ENCODE measurements around the gene AGMO. TPM values are rescaled to one million over a fixed set of nuclear protein-coding genes. Genes with fewer than 3 reads are reported as not detected.

AGMO gene
- 0.11 TPM in 1 of 2 replicates, not detected in the other for total RNA-seq (2014; rRNA removed)
- percentile 15 among the genes with signal in this experiment for Bru-seq, nascent RNA
- percentile 10 among the genes with signal in this experiment for BruChase-seq, experiment 1, labeled RNA remaining after a 6-hour chase
- BruChase-seq, experiment 2, labeled RNA remaining after a 2-hour chase, result percentile 24 among the genes with signal in this experiment
- long read RNA-seq, result 0 reads

- ChIA-PET POLR2A (ENCODE audit: unreplicated experiment) (no interaction called here), CTCF (interaction anchor here (0.6 to 1.5 kb wide), 2 partner anchors 159 to 1417 kb away, joined by 3 to 5 read pairs; no protein-coding TSS in a partner anchor)
- H3K9me2 ChIP-seq (replicated peaks; ENCODE audit: low read length), result no peaks in the 10 kb centered on the region
- intact Hi-C loops (cut with micrococcal nuclease), result no loop called here
- no peaks in the 10 kb centered on the region for H3K4me1 ChIP-seq (ENCODE audit: insufficient read depth, low read length)
- peak; percentile 32 for DNase-seq
- no peak within 1 kb of the TSS for H3K27ac ChIP-seq (ENCODE audit: low read length)
- no peaks in the 10 kb centered on the region for H3K9me3 ChIP-seq (ENCODE audit: low read length)
- H3K4me3 ChIP-seq (ENCODE audit: low read length), result no peak within 1 kb of the TSS
- H3K36me3 ChIP-seq (ENCODE audit: low read depth, low read length), result no peaks in the 10 kb centered on the region
- no TSS peak for BruUV-seq (replicated peaks)
- TF ChIP-seq CTCF (conservative IDR thresholded peaks at IDR 0.05; ENCODE audit: low read depth, low read length), result no peak
- TF ChIP-seq EZH2 (IDR thresholded peaks at IDR 0.05; ENCODE audit: low read length, unreplicated experiment), result no peak
- no peak for TF ChIP-seq EZH2phosphoT487 (IDR thresholded peaks at IDR 0.05; ENCODE audit: borderline replicate concordance, low read length)
- H3K27me3 ChIP-seq (ENCODE audit: low read length), result no peaks in the 10 kb centered on the region
- no peaks in the 10 kb centered on the region for H4K20me1 ChIP-seq (ENCODE audit: low read length)
- H3K9ac ChIP-seq (ENCODE audit: low read length), result no peak within 1 kb of the TSS
- H3K79me2 ChIP-seq (ENCODE audit: low read length), result no peaks in the 10 kb centered on the region
- H2AFZ ChIP-seq (ENCODE audit: low read length), result no peak within 1 kb of the TSS
- no peaks in the 10 kb centered on the region for H3F3A ChIP-seq (ENCODE audit: low read length, unreplicated experiment)
- no peak within 1 kb of the TSS for H3K4me2 ChIP-seq (ENCODE audit: low read length)
- peak; percentile 62 for ATAC-seq
These were observed at the start of gene AGMO for GRCh38 chr7:15561835-15562234. Gene AGMO, minus strand, starts transcription at chr7:15562015.

GRCh38 chr7:15610503-15610902, 48.7 kb upstream of the AGMO start:
- no peak for TF ChIP-seq EZH2 (IDR thresholded peaks at IDR 0.05; ENCODE audit: low read length, unreplicated experiment)
- no peak for TF ChIP-seq EZH2phosphoT487 (IDR thresholded peaks at IDR 0.05; ENCODE audit: borderline replicate concordance, low read length)
- no peak for TF ChIP-seq CTCF (conservative IDR thresholded peaks at IDR 0.05; ENCODE audit: low read depth, low read length)
- BruUV-seq (replicated peaks), result no TSS peak
- no peak overlapping the region for H3K27ac ChIP-seq (ENCODE audit: low read length)
- no peaks in the 10 kb centered on the region for H3K9me2 ChIP-seq (replicated peaks; ENCODE audit: low read length)
- no peaks in the 10 kb centered on the region for H3K4me1 ChIP-seq (ENCODE audit: insufficient read depth, low read length)
- H4K20me1 ChIP-seq (ENCODE audit: low read length), result no peaks in the 10 kb centered on the region
- no peak for DNase-seq
- H3K9me3 ChIP-seq (ENCODE audit: low read length), result no peaks in the 10 kb centered on the region
- no peak overlapping the region for H3K4me2 ChIP-seq (ENCODE audit: low read length)
- intact Hi-C loops (cut with micrococcal nuclease), result no loop called here
- H3K9ac ChIP-seq (ENCODE audit: low read length), result no peak overlapping the region
- no peaks in the 10 kb centered on the region for H3K27me3 ChIP-seq (ENCODE audit: low read length)
- no peak overlapping the region for H3K4me3 ChIP-seq (ENCODE audit: low read length)
- H3K79me2 ChIP-seq (ENCODE audit: low read length), result no peaks in the 10 kb centered on the region
- no peak overlapping the region for H2AFZ ChIP-seq (ENCODE audit: low read length)
- ChIA-PET POLR2A (ENCODE audit: unreplicated experiment) (no interaction called here), CTCF (interaction anchor here (0.7 kb wide), 1 partner anchor 54 kb away, joined by 3 read pairs; no protein-coding TSS in a partner anchor)
- H3F3A ChIP-seq (ENCODE audit: low read length, unreplicated experiment), result no peaks in the 10 kb centered on the region
- ATAC-seq, result no peak
- H3K36me3 ChIP-seq (ENCODE audit: low read depth, low read length), result no peaks in the 10 kb centered on the region

GRCh38 chr7:15609287-15609686, 47.5 kb upstream of the AGMO start:
- Histone ChIP-seq H3K9me2 (replicated peaks; ENCODE audit: low read length) (no peaks in the 10 kb centered on the region), H3K27me3 (ENCODE audit: low read length) (no peaks in the 10 kb centered on the region), H3K4me3 (ENCODE audit: low read length) (no peak overlapping the region), H4K20me1 (ENCODE audit: low read length) (no peaks in the 10 kb centered on the region), H3K4me1 (ENCODE audit: insufficient read depth, low read length) (no peaks in the 10 kb centered on the region), H3K27ac (ENCODE audit: low read length) (no peak overlapping the region), H3K36me3 (ENCODE audit: low read depth, low read length) (no peaks in the 10 kb centered on the region), H3F3A (ENCODE audit: low read length, unreplicated experiment) (no peaks in the 10 kb centered on the region), H3K4me2 (ENCODE audit: low read length) (no peak overlapping the region), H3K79me2 (ENCODE audit: low read length) (no peaks in the 10 kb centered on the region), H3K9ac (ENCODE audit: low read length) (no peak overlapping the region), H2AFZ (ENCODE audit: low read length) (no peak overlapping the region), H3K9me3 (ENCODE audit: low read length) (no peaks in the 10 kb centered on the region)
- POLR2A ChIA-PET (ENCODE audit: unreplicated experiment), result no interaction called here
- BruUV-seq (replicated peaks), result no TSS peak
- no peak for ATAC-seq
- intact Hi-C loops (cut with micrococcal nuclease), result no loop called here
- DNase-seq, result no peak
- TF ChIP-seq CTCF (conservative IDR thresholded peaks at IDR 0.05; ENCODE audit: low read depth, low read length), result no peak
- no peak for TF ChIP-seq EZH2 (IDR thresholded peaks at IDR 0.05; ENCODE audit: low read length, unreplicated experiment)
- TF ChIP-seq EZH2phosphoT487 (IDR thresholded peaks at IDR 0.05; ENCODE audit: borderline replicate concordance, low read length), result no peak
- CTCF ChIA-PET, result no interaction called here

All from PC-3 (cell line).